Activated T-cell treated with anti-CD3 and anti-CD28 coated beads, Interleukin-2, amount 50 U/mL, for 1 hour (primary cell): ENCODE data around the gene RNPEP.
"Not testable (repeated sequence)": the region's sequence is repeated elsewhere in the genome, so short reads cannot be mapped to it uniquely, and the experiment has no call there.

Experiments
- DNase-seq: peaks from one replicate; pipeline ENCODE4 v3.0.0-alpha.2; 2020

RNPEP gene

DNA sequence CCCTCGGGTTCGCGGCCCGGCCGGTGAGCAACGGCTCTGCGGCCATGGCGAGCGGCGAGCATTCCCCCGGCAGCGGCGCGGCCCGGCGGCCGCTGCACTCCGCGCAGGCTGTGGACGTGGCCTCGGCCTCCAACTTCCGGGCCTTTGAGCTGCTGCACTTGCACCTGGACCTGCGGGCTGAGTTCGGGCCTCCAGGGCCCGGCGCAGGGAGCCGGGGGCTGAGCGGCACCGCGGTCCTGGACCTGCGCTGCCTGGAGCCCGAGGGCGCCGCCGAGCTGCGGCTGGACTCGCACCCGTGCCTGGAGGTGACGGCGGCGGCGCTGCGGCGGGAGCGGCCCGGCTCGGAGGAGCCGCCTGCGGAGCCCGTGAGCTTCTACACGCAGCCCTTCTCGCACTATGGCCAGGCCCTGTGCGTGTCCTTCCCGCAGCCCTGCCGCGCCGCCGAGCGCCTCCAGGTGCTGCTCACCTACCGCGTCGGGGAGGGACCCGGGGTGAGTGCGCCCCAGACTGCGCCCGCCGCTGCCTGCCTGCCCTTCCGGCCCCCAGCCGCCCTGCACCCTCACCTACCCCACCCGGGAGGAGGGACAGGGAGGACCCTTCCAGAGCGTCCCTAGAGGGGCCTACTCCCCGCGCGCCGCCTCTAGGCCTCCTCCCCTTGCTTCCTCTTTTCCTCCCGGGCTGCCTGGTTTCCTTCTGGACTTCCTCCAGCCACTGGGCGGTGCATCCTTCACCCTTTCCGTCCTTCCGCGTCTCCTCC is at the start of gene RNPEP:
Gene RNPEP, plus strand, starts transcription at position 26 of the 757 bp plus-strand sequence. Its CDS starts 19 bp downstream, at position 45.
- DNase-seq = peak; percentile 69

DNA sequence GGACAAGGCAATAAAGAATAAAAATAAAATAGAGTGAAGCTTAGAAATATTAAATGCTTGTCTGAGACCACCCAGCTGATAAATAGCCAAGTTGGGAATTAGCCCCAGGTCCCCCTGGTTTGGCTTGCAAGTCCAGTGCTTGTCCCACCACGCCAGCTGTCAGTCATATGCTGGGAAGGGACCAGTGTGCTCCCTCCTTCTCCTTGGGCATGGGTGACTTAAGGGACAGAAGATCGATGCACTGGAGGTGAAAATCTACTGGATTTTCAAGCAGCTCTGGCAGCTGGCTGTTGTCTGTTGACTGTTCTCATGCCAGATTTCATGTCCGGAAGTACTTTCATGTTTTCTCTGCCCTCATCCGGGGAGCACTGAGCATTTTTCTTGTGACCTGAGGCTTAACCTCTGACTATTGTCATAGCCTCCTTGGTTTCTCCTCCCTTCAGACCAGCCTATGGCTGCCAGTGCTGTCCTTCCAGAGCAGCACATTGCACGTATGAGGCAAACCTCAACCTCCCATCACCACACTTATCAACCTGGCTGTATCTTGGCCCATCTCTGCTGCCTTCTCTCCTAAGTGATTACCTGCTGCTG is 48.5 kb upstream of the RNPEP start:
- no peak for DNase-seq

DNA sequence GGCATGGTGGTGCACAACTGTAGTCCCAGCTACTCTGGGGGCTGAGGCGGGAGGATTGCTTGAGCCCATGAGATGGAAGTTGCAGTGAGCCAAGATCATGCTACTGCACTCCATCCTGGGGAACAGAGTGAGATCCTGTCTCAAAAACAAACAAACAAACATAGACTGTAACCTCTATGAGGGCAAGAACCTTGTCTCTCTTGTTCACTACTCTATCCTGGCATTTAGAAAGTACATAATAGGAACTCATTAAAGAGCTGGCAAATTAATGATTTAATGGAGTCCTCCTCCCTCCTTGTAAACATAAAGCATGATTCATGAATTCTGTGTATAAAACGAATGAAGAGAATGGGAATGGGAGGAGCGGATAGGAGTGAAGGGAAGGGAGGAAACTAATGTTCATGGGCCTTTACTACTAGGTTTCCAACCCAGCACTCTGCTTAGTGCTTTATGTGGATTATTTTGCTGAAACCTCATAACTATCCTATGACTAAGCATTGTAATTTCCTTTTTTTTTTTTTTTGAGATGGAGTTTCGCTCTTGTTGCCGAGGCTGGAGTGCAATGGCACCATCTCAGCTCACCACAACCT is 44.7 kb upstream of the RNPEP start:
- no peak for DNase-seq

- DNase-seq = no peak
These were observed 43.9 kb upstream of the RNPEP start for GRCh38 chr1:201938440-201939035.

DNA sequence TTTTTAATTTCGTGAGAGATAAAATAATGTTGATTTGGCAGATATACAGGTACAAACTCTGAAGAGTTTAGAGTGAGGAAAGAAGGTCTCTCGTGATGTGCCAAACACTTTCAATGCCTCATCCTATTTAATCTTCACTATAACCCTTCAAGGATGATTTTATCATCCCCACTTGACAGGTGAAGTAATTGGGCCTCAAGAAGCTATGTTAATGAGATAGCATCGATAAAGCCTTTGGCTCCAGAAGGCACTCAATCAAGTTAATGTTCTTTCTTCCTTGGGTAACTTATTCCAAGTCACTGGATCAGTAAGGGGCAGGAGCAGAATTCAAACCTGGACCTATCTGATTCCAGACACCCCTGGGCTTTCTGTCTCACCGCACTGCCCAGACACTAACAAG is 43.3 kb upstream of the RNPEP start:
- no peak for DNase-seq

- DNase-seq = no peak
These were observed 42.9 kb upstream of the RNPEP start for GRCh38 chr1:201939574-201939973.

DNA sequence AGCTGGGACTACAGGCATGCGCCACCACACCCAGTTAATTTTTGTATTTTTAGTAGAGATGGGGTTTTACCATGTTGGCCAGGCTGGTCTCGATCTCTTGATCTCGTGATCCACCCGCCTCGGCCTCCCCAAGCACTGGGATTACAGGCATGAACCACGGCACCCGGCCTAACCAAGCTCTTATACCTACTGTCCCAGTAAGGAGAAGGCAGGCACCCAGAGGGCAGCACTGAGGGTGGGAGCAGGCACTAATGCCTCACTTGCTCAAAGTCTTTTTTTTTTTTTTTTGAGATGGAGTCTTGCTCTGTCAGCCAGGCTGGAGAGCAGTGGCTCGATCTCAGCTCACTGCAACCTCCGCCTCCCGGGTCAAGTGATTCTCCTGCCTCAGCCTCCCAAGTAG is 42.1 kb upstream of the RNPEP start:
- DNase-seq = not testable (repeated sequence)

- DNase-seq = no peak
These were observed 40.9 kb upstream of the RNPEP start for GRCh38 chr1:201941420-201942128.

GRCh38 chr1:201942129-201942495 is 40.3 kb upstream of the RNPEP start:
- no peak for DNase-seq

- DNase-seq = no peak
These were observed 38.4 kb upstream of the RNPEP start for GRCh38 chr1:201944002-201944401.

GRCh38 chr1:201944639-201945038 is 37.8 kb upstream of the RNPEP start:
- no peak for DNase-seq

- DNase-seq = no peak
These were observed 37.3 kb upstream of the RNPEP start for GRCh38 chr1:201945157-201945556.

DNA sequence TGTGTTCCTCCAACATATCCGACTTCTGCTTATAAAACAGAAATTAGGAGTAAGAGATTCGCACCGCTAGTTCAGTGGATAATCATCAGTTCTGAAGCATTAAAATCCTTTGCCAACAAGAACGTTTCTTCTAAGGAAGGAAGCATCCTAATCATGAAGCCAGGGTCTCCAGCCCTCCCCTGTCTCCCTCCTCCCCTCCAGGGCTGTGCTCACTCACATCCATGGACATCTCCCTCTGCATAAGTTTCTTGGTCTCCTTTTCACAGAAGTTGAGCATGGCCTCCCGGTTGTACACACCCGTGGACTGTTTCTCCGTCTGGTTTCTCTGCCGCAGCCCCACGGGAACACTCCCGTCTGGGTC is 36.6 kb upstream of the RNPEP start:
- no peak for DNase-seq

GRCh38 chr1:201946224-201946908 is 36.1 kb upstream of the RNPEP start, which contains the start of gene LMOD1:
LMOD1 (minus strand) TSS chr1:201946548; CDS start chr1:201946340, 208 bp downstream.
- no peak for DNase-seq

DNA sequence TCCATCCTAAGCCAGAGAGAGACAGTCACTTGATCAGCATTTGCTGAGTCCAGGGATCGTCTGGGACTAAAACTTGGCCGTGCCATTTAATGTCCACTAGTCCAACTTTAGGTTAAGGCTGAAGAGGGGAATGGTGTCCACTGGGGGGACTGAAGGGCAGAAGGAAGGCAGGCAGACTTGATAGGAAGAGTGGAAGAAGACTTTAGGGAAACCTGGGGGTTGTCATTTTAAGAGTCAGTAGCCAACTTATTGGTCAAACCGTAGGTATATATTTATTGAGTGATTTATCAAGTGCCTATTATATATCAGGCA is 34.8 kb upstream of the RNPEP start:
- DNase-seq = no peak

DNA sequence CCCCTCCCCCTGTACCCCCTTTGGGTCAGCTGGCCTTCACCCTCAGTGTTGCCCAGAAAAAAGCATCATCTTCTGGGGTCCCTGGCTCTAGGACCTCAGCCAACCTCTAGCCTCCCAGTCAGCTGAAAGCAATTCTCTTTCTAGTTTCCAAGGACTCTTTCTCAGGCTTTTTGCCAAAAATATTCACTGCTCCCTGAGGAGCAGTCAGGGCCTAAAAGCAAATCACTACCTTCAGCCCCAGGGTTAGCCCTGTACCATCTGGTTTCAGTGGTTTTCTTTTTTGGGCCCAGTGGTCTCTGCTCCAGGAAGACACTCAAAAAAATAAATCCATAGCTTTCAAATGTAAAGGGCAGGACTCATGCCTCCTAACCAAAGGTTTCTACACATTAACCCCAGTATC is 33.0 kb upstream of the RNPEP start:
- DNase-seq = no peak

GRCh38 chr1:201954263-201955008 is 28.0 kb upstream of the RNPEP start:
- peak; percentile 30 for DNase-seq

DNA sequence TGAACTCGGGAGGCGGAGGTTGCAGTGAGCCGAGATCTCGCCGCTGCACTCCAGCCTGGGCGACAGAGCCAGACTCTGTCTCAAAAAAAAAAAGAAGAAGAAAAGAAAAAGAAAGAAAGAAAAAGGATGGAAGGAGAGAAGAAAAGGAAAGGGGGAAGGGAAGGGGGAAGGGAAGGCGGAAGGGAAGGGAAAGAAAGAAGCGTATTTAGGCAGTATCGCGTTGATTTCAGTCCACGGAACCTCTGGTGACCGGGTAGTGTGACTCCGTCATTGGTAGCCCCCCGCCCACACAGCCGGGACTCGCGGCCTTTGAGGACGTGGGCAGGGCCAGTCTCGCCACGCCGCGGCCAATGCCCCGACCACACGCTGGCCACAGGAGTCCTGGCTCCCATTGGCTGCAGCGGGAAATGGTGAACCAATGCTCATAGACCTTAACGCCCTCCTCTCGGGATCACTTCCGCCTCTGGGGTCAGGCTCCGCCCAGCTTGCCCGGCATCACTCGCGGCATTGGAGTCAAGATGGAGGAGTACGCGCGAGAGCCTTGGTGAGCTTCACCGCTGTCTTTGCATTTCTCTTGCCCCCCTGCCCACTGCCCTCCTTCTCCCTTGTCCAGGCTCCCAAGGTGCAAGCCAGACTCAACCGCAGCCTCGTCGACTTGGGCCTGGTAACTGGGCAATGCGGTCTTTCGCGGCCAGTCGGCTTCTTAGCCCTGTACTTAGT is 27.3 kb upstream of the RNPEP start, which contains the start of gene TIMM17A:
Gene TIMM17A, plus strand, starts transcription at position 495 of the 720 bp plus-strand sequence. Its CDS starts 24 bp downstream, at position 519.
- peak; percentile 91 for DNase-seq

DNA sequence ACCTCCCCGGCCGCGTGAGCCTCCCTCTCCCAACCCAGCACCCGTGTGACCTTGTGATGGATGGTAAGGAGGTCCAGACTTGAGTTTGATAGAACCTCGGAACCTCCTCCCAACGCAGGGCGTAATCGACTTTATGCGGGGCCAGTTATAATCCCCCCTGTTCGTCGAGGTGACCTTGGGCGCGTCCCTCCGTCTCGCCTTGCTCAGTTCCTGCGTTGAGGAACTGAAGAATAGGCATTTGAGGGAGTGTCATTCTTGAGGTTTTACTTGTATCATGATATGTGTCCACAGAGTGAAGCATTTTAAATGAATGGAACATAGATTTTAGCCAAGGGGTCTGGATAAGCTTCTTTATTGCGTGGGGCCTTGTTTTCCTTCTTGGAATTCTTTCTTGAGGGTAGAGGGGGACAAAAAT is 26.7 kb upstream of the RNPEP start:
- no peak for DNase-seq

GRCh38 chr1:201958348-201958747 is 24.1 kb upstream of the RNPEP start:
- no peak for DNase-seq

DNA sequence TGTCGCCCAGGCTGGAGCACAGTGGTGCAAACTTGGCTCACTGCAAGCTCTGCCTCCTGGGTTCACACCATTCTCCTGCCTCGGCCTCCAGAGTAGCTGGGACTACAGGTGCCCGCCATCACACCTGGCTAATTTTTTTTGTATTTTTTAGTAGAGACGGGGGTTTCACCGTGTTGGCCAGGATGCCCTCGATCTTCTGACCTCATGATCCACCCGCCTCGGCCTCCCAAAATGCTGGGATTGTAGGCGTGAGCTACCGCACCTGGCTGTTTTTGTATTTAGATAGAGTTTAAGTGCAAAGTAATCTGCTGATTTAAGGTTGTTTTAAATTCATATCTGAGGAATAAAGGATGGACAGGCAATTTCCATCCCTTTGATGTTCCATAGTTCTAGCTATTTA is 20.1 kb upstream of the RNPEP start:
- not testable (repeated sequence) for DNase-seq
